GM19463 (cell line): ENCODE data around the gene C10orf143.
"Not testable (repeated sequence)": the region's sequence is repeated elsewhere in the genome, so short reads cannot be mapped to it uniquely, and the experiment has no call there.

ENCODE experiments used
- ATAC-seq: cut with Tn5 transposase; IDR thresholded peaks from one replicate; pipeline ENCODE4 v1.9.1; 2021; ENCODE audit warnings: mild to moderate bottlenecking, moderate library complexity; ENCODE audit not compliant: unreplicated experiment

C10orf143 gene

DNA sequence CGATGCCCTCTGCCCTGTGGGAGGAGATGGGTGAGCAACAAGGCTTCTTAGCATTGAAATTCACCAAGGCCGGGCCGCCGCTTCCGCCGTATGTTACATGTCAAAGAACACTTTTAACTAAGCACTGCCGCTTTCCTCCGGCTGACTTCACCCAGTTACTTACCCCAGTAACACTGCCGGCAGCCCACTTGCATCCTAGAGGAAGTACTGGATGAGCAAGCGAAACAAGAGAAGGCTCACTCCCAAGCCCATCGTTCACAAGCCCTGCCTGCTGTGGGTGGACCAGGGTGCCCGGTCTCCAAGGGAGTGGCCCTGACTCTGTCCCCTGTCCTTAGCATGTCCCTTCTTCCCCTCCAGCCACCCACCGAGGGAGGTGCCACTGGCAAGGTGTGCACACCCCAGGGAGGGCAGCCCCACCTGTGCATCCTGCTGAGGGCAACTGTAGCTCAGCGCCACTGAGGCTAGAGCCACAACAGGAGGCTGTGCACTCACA, 73.4 kb downstream of the C10orf143 start:
- ATAC-seq = no peak

DNA sequence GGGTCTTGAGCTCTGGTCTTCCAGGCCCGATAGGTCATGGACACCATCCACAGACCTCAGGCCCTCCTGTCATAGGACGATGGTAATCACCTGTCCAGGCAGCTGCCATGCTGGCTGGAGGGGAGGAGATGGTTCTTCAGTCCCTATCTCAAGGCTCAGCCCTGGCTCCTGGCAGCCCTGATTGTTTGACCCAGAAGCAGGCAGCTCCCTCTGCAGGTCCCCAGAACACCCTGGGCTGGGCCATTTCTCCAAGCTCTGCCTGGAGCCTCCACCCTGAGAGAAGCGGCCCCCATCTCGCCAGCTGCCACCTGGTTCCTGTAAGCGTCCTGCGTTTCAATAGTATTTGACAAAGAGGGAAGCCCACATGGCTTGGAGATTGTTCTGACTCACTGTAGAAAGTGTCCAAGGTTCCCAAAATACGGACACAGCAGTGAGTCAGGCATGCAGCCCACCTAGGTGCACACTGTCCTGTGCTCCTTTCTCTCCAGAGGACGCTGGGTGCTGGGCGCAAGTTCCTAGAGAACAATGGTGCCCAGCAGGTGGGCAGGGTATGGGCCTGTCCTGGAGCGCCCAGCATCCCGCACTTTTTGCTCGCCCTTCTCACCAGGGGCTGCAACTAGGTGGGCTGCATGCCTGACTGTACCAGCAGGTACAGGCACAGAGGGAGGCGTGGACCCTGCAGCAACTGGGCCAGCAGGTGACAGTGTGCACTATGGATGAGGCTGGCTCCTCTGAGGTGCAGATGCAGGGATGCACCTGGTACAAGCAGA, 74.1 kb downstream of the C10orf143 start:
- no peak for ATAC-seq

- ATAC-seq = no peak
Observed at GRCh38 chr10:130029209-130029608, 81.4 kb downstream of the C10orf143 start.

- ATAC-seq = no peak
Observed at GRCh38 chr10:130028465-130028819, 82.2 kb downstream of the C10orf143 start.

- no peak for ATAC-seq
Observed at GRCh38 chr10:130027716-130028464, 82.7 kb downstream of the C10orf143 start.

DNA sequence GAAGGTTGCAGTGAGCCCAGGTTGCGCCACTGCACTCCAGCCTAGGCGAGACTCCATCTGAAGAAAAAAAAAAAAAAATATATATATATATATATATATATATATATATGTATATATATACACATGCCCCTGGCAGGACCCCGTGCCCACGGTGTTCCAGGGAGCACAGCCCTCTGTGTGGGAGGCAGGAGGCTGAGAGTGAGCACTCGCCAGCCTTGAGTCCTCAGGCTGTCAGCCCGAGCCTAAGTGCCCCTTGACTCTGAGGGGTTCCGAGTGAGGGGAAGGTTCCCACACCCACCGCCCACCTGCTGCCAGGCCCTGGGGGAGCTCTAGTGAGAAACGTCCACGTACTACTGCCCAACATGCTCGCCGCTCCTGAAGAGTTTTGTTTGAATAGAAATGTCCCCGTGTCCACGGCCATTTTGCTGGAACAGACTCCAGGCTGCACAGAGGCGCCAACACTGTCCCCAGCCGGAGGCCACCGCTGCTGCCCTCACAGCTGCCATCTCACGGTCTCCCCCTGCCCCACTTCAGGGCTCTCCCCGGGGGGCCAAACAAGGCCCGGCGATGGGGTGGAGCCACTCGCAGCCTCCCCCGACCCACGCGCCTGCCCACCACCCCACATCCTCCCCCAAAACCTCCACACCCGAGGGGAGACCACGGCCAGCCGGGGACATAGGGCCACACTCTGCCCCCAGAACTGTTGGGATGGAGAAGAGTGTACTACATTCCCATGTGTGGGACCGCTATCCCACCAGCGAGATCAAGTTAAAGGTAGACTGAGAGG, 83.8 kb downstream of the C10orf143 start:
- ATAC-seq = no peak

- no peak for ATAC-seq
Observed at GRCh38 chr10:130025811-130026485, 84.7 kb downstream of the C10orf143 start.

DNA sequence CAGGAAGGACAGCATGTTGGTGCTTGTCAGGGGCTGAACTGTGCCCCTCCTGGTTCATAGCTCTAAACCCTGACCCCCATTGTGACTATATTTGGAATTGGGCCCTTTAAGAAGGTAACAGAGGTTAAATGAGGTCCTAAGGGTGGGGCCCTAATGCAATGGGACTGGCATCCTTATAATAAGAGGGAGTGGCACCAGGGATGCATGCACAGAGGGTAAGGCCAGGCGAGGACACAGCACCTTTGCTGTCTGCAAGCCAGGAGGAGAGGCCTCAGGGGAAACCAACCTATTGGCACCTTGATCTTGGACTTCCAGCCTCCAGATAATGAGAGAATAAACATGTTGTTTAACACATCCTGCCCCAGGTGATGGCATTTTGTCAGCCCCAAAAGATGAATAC, 85.3 kb downstream of the C10orf143 start:
- ATAC-seq = no peak

GRCh38 chr10:130024779-130025325, 85.8 kb downstream of the C10orf143 start:
- no peak for ATAC-seq

DNA sequence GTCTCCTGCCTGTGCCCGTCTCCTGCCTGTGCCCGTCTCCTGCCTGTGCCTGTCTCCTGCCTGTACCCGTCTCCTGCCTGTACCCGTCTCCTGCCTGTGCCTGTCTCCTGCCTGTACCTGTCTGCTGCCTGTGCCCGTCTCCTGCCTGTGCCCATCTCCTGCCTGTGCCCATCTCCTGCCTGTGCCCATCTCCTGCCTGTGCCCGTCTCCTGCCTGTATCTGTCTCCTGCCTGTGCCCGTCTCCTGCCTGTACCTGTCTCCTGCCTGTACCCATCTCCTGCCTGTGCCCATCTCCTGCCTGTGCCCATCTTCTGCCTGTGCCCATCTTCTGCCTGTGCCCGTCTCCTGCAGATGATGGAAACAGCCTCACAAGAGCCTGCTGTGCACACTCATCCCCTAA, 86.3 kb downstream of the C10orf143 start:
- not testable (repeated sequence) for ATAC-seq

DNA sequence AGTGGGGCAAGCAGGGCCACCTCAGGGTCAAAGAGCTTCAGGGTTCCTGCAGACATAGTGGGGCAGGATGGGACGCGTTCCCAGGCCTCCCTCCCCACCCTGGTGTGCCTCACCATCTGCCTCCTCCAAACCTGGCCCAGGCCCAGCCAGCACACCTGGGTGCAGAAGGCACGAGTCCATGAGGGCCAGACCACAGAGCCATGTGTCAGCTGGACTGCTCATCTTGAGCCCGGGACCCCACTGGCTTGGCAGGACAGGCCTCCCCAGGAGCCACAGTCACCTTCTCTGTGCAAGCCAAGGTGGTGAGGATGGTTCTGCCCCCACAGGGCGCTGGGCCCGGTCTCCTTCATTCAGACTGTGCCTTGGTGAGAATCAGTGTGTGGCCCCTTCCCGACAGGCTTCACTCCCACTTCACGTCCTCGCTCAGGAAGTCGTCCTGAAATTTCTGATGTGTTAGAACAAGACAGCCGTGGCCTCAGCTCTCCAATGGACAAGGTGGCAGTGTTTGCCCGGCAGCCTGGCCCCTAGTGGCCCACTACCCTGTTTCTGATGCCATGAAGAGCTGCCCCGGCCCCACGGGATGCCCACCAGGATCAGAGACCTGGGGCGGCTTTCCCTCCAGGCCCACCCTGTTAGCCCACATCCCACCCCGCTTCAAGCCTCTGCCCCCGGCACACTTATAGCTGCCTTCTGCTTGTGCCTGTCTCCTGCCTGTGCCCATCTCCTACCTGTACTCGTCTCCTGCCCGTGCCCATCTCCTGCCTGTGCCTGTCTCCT, 87.0 kb downstream of the C10orf143 start:
- ATAC-seq = no peak

DNA sequence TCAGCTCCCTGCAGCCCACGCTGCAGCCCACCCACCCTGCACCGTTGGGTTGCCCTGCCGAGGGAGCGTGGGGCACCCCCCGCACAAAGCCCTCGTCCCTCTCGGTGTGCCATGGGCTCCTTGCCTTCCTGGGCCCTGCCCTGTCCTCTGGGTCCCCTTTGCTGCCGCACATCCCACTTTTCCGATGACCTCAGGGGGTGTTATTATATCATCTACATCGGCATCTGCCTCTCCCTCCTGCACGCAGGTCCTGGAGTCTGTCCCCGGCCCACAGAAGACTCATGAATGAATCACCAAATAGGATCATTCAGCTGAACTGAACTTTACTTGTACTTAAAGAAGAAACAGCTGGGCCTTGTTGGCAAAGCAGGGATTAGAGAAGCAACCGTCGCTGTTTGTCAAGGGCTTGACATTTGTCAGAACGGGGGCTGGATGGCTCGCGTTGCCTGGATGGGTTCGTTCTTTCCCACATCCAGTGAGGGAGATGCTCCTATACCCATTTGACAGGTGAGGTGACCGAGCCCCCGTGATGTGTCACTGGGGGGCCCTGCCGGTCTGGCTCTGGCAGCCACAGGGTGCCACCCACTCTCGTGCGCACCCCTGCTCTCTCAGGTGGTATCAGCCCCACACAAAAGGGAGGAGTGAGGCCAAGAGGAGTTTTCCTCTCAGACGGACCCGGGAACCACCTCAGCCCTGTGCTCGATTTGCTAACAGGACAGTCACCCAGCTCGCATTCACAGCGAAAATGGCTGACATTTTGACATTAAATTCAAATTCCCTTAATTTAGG, 87.9 kb downstream of the C10orf143 start:
- no peak for ATAC-seq

GRCh38 chr10:130022086-130022485, 88.5 kb downstream of the C10orf143 start:
- ATAC-seq = no peak

DNA sequence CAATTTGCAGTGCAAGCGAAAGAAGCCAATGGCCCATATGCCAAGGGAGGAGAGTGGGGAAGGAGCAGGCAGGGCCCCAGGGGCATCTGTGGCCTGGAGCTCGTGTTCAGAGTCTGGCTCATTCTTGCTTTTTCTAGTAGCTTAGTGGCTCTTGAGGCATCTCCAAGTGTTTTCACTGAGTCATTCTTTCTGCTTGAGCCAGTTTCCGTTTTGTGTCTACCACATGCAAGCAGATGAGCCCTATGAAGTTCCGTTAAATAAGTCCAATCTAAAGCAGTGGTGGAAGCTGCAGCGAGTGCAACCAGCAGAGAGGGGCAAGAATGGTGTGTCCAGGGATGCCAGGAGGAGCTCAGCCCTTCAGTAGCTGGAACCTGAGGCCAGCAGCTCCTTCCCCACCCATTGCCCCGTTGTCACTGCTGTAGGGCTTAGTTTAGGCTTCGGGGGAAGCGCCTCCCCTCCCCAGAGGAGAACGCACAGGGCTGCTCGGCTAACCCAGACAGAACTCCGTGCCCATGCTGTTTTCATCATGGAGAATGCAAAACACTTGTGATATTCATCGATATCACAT, 89.2 kb downstream of the C10orf143 start:
- ATAC-seq = no peak

GRCh38 chr10:130020651-130021382, 89.8 kb downstream of the C10orf143 start:
- no peak for ATAC-seq

DNA sequence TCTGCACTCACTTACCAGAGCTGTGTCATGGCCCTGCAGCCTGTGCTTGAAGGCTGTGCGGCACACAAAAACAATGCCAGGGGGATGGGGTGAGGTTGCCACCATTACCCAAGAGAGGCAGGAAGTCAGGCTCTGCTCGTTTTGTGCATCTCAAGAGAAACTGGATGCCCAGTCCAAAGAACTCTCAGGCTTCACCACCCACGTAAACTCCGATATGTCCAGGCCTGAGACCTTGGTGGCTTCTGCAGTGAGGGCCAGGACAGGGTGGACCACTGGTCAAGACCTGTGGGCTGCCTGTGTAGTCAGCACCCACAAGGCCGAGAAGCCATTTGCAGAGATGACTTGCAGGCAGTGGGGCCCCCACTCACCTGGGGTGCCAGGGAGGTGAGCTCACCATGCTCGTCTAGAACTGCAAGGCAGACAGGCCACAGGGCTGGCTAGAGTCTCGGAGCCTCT, 91.9 kb downstream of the C10orf143 start:
- ATAC-seq = no peak

- no peak for ATAC-seq
Observed at GRCh38 chr10:130018265-130018664, 92.4 kb downstream of the C10orf143 start.

GRCh38 chr10:130017631-130018022, 93.0 kb downstream of the C10orf143 start:
- ATAC-seq = no peak
